Skin epidermis (tissue), 12 donors: ENCODE results near the gene SEPTIN14.
"Not testable (repeated sequence)": the region's sequence is repeated elsewhere in the genome, so short reads cannot be mapped to it uniquely, and the experiment has no call there.

Source experiments
- H3K27ac ChIP-seq, 21 experiments: fragments of 200-600 bp; sonication (generic) in 11 of 21; one replicate each; pipeline ENCODE4 v1.5.0; 2020; ENCODE audit warnings: mild to moderate bottlenecking in 3 of 21, inconsistent platforms in 2 of 21, moderate library complexity in 2 of 21
- H3K4me3 ChIP-seq, 7 experiments: fragments of 200-600 bp; sonication (generic) in 2 of 7; one replicate each; pipeline ENCODE4 v1.5.0; 2020; ENCODE audit warnings: inconsistent platforms in 2 of 7, mild to moderate bottlenecking in 2 of 7, moderate library complexity in 1 of 7

SEPTIN14 gene

DNA sequence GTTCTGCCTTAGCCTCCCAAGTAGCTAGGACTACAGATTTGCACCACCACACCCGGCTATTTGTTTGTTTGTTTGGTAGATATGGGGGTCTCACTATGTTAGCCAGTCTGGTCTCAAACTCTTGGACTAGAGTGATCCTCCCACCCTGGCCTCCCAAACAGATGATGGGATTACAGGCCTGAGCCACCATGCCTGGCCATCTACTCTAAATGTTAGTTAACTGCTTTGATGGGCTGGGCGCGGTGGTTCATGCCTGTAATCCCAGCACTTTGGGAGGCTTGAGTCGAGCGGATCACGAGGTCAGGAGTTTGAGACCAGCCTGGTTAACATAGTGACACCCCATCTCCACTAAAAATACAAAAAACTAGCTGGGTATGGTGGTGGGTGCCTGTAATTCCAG, 74.8 kb downstream of the SEPTIN14 start:
- Histone ChIP-seq H3K4me3 (no peak overlapping the region), H3K27ac (no peak overlapping the region)

GRCh38 chr7:55786901-55787300, 75.7 kb downstream of the SEPTIN14 start:
- no peak overlapping the region for H3K4me3 ChIP-seq
- no peak overlapping the region for H3K27ac ChIP-seq

DNA sequence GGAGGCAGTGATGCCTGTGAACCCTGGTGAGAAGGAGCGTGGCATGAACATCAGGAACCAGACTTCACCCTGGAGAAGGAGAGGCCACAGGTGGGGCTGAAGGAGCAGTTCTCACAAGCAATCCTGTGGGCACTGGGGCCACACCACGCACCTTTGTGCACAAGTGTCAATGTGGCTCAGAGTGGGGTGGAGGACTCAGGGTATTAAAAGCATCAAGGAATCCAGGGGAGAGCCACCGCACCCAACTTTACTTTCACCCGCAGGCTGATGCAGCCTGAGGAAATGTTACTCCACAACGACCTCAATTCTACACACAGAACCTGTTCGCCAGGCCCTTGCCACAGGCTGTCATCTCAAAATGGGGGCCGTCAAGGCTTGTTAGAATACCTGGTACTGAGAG, 77.1 kb downstream of the SEPTIN14 start:
- not testable (repeated sequence) for H3K4me3 ChIP-seq, H3K27ac ChIP-seq

- no peak overlapping the region for H3K4me3 ChIP-seq
- H3K27ac ChIP-seq: no peak overlapping the region
Measured at GRCh38 chr7:55784151-55784550, 78.4 kb downstream of the SEPTIN14 start.

GRCh38 chr7:55778631-55779030, 83.9 kb downstream of the SEPTIN14 start:
- Histone ChIP-seq H3K4me3 (no peak overlapping the region), H3K27ac (no peak overlapping the region)

DNA sequence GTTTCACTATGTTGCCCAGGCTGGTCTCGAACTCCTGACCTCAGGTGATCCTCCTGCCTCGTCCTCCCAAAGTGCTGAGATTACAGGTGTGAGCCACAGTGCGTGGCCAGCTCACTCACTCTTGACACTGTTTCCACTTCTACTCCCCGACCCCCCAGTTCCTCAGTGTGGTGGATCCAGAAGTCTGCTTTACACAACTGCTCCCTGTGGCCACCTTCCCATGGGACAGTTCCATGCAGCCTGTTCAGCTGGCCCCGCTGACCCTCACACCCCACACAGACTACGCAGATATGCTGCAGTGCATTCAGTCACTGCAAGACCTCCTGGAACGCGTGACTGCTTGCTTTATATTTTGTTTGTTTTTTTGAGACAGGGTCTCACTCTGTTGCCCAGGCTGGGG, 86.4 kb downstream of the SEPTIN14 start:
- Histone ChIP-seq H3K4me3 (no peak overlapping the region), H3K27ac (no peak overlapping the region)

DNA sequence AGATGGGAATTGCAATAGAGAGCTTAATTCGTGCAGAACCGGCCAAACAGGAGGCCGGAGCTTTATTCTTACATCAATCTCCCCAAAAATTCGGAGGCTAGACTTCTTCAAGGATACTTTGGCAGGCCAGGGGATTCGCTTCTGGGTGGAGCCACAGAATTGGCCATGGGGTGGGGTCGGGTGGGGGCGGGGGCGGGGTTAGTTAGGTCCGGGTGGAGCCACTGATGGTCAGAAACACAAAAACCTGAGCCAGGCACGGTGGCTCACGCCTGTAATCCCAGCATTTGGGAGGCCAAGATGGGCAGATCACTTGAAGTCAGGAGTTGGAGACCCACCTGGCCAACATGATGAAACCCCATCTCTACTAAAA, 87.5 kb downstream of the SEPTIN14 start:
- peak overlapping the region in 4 of 21 experiments; percentile 17 to 69 (median 28) for H3K27ac ChIP-seq
- no peak overlapping the region for H3K4me3 ChIP-seq

DNA sequence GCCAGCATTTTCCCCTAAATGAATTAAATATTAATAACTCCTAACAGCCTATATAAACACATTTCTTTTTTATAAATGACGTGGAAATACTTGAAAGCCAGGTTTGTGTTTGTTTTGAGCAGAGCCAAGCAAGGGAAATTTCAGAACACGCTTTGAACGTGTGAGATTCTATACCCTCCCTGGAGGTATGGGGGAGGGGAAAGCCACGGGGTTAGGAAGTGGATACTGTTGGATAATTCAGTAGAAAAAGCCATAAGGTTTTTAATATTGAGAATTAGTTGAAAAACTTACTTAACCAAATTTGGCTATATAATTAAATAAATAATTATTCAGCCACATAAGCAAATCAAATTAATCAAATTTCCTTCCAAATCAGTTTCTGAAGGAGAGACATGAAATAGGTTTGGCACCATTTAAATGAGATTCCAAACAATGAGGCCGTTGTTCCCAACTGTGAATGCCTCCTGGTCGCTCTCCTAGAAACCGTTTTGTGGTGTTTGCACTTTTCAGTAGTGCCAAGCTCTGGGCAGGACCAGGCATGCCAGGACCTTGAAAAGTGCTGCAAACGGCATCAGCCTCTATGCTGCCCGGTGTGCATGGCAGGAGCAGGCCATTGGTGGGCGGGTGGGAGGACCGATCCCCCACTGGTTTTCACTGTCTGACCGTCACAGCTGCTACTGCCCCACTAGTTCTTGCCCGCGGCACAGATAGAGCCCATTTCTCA, 88.1 kb downstream of the SEPTIN14 start:
- Histone ChIP-seq H3K27ac (peak overlapping the region in 11 of 21 experiments; percentile 9 to 69 (median 58)), H3K4me3 (no peak overlapping the region)

DNA sequence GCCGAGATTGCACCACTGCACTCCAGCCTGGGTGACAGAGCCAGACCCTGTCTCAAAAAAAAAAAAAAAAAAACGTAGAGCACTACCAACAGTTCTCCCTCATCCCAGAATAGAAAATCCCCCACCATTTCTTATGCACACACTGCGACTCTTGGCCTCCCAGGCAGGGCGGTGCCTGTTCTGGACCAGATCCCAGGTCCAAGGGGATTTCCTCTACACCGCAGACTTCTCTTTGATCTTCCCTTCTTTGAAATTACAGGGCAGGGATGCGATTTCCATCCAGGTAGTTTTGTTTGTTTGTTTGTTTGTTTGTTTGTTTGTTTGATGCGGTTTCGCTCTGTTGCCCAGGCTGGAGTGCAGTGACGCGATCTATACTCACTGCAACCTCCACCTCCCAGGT, 91.8 kb downstream of the SEPTIN14 start:
- H3K4me3 ChIP-seq: no peak overlapping the region
- no peak overlapping the region for H3K27ac ChIP-seq

GRCh38 chr7:55753274-55753862, 109.2 kb downstream of the SEPTIN14 start:
- not testable (repeated sequence) for H3K27ac ChIP-seq, H3K4me3 ChIP-seq

- H3K4me3 ChIP-seq, H3K27ac ChIP-seq: not testable (repeated sequence)
Measured at GRCh38 chr7:55744706-55745105, 117.8 kb downstream of the SEPTIN14 start.
